Thyroid gland (tissue), 4 donors: ENCODE measurements around the gene EHMT1.

Experiments used
- POLR2A ChIP-seq, 2 donors: fragments of 450-650 bp; IDR thresholded peaks; one replicate each; pipeline ENCODE4 v1.6.1; 2017; ENCODE audit warnings: antibody characterized with exemption in 2 of 2, mild to moderate bottlenecking in 2 of 2, moderate library complexity in 1 of 2
- TF ChIP-seq, protein P1 (sequence below), 6 experiments: fragments of 200-600 bp in 3 of 6; fragments of 450-650 bp in 3 of 6; sonication (generic) in 3 of 6; IDR thresholded peaks; one replicate each; pipeline ENCODE4 v1.5.1; 2016 to 2019; ENCODE audit warnings: antibody characterized with exemption in 6 of 6, mild to moderate bottlenecking in 2 of 6, inconsistent platforms in 1 of 6, moderate library complexity in 1 of 6

DNA sequence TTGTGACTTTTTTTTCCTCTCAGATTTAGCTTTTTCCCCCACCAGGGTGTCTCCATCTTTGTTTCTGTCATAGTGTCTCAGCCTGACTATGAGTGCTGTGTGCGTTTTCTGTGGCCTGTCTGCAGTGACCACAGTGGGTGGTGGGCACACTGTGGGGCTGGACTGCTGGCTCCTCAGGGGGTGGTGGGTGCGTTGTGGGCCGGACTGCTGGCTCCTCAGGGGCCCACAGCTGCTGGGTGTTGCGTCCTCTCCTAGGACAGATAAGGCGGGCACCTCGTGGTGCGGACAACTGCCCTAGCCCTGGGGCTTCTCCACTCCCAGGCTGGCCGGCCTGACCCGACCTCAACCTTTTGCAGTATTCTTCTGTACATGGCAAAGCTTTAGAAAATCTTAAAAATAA is 100.4 kb downstream of the EHMT1 start:
- TF ChIP-seq, protein P1, sequence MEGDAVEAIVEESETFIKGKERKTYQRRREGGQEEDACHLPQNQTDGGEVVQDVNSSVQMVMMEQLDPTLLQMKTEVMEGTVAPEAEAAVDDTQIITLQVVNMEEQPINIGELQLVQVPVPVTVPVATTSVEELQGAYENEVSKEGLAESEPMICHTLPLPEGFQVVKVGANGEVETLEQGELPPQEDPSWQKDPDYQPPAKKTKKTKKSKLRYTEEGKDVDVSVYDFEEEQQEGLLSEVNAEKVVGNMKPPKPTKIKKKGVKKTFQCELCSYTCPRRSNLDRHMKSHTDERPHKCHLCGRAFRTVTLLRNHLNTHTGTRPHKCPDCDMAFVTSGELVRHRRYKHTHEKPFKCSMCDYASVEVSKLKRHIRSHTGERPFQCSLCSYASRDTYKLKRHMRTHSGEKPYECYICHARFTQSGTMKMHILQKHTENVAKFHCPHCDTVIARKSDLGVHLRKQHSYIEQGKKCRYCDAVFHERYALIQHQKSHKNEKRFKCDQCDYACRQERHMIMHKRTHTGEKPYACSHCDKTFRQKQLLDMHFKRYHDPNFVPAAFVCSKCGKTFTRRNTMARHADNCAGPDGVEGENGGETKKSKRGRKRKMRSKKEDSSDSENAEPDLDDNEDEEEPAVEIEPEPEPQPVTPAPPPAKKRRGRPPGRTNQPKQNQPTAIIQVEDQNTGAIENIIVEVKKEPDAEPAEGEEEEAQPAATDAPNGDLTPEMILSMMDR (IDR thresholded peaks at IDR 0.05), result no peak
- TF ChIP-seq POLR2A (IDR thresholded peaks at IDR 0.05), result no peak
